OCI-LY3 (cell line): ENCODE data around the gene NPC2.
A peak's percentile ranks its signal among the peaks of the same experiment; 100 is the strongest.

Experiments used
- H2AFZ ChIP-seq: fragments of 200-600, 300-600 bp; shearing (Covaris generic); 2 replicates; pipeline ENCODE4 v1.6.0; 2014; ENCODE audit warnings: antibody characterized with exemption, low read depth, low read length
- H3K27ac ChIP-seq: fragments of 200-600, 300-600 bp; sonication (generic); 2 replicates; pipeline ENCODE4 v1.5.1; 2014; ENCODE audit warnings: mild to moderate bottlenecking, low read length, moderate library complexity, mixed read lengths
- H3K27me3 ChIP-seq: fragments of 200-600, 300-600 bp; sonication (generic); 2 replicates; pipeline ENCODE4 v1.6.1; 2014; ENCODE audit warnings: low read depth, low read length, mixed read lengths
- H3K36me3 ChIP-seq: fragments of 200-600, 300-600 bp; sonication (generic); replicated peaks from 2 replicates; pipeline ENCODE3; 2014; ENCODE audit warnings: low read depth, low read length, mixed read lengths
- H3K4me1 ChIP-seq: fragments of 300-600, 200-600 bp; sonication (generic); 2 replicates; pipeline ENCODE4 v1.6.1; 2014; ENCODE audit warnings: low read length, mixed read lengths
- H3K4me2 ChIP-seq: fragments of 200-600, 300-600 bp; sonication (generic); 2 replicates; pipeline ENCODE4 v1.6.1; 2014; ENCODE audit warnings: low read length, mixed read lengths
- H3K4me3 ChIP-seq: fragments of 300-600, 200-600 bp; sonication (generic); 2 replicates; pipeline ENCODE4 v1.5.1; 2014; ENCODE audit warnings: antibody characterized with exemption, mild to moderate bottlenecking, low read length, moderate library complexity
- H3K79me2 ChIP-seq: fragments of 300-600, 200-600 bp; shearing (Covaris generic); 2 replicates; pipeline ENCODE4 v1.6.1; 2014; ENCODE audit warnings: mild to moderate bottlenecking, low read length, mixed read lengths
- H3K9ac ChIP-seq: fragments of 300-600, 200-600 bp; shearing (Covaris generic); 2 replicates; pipeline ENCODE4 v1.6.0; 2014; ENCODE audit warnings: mild to moderate bottlenecking, low read length, moderate library complexity
- H3K9me3 ChIP-seq: fragments of 200-600, 300-600 bp; shearing (Covaris generic); 2 replicates; pipeline ENCODE4 v1.6.1; 2014; ENCODE audit warnings: low read length, mixed read lengths; ENCODE audit not compliant: insufficient read depth
- H4K20me1 ChIP-seq: fragments of 200-600, 300-600 bp; sonication (generic); 2 replicates; pipeline ENCODE4 v1.6.1; 2016; ENCODE audit warnings: low read length, mixed read lengths; ENCODE audit not compliant: insufficient read depth
- EZH2phosphoT487 ChIP-seq: fragments of 200-600 bp; shearing (Covaris generic); IDR thresholded peaks from 2 replicates; pipeline ENCODE4 v1.6.1; 2018; ENCODE audit warnings: antibody characterized with exemption, mixed run types, low read depth
- TF ChIP-seq, protein P1 (sequence below): fragments of 200-600, 300-600 bp; sonication (generic); IDR thresholded peaks from 2 replicates; pipeline ENCODE4 v1.5.1; 2014; ENCODE audit warnings: antibody characterized with exemption, low read length, low read depth

Gene NPC2

DNA sequence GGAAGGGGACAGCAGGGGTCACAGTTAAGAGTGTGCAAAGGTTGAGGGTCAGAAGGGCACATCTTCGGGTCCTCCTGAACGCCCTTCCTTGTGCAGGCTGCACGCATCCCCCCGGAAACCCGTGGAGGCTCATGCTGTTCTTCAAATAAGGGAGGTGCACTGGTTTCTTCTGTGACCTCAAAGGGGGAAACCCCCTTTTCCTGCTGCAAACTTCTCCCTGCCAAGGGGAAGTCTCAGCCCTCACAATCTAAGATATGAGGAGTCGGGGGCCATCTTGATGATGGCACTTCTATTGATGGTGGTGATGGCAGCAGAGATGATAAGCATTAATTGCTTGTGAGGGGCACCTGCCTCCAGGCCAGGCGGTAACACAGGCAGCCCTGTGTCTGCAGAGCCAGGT is 40.5 kb upstream of the NPC2 start:
- TF ChIP-seq, protein P1, sequence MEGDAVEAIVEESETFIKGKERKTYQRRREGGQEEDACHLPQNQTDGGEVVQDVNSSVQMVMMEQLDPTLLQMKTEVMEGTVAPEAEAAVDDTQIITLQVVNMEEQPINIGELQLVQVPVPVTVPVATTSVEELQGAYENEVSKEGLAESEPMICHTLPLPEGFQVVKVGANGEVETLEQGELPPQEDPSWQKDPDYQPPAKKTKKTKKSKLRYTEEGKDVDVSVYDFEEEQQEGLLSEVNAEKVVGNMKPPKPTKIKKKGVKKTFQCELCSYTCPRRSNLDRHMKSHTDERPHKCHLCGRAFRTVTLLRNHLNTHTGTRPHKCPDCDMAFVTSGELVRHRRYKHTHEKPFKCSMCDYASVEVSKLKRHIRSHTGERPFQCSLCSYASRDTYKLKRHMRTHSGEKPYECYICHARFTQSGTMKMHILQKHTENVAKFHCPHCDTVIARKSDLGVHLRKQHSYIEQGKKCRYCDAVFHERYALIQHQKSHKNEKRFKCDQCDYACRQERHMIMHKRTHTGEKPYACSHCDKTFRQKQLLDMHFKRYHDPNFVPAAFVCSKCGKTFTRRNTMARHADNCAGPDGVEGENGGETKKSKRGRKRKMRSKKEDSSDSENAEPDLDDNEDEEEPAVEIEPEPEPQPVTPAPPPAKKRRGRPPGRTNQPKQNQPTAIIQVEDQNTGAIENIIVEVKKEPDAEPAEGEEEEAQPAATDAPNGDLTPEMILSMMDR = no peak
- no peak for TF ChIP-seq EZH2phosphoT487
- Histone ChIP-seq H3K27ac (no peak overlapping the region), H2AFZ (no peak overlapping the region), H3K79me2 (no peaks in the 10 kb centered on the region), H3K9me3 (no peaks in the 10 kb centered on the region), H3K9ac (no peak overlapping the region), H3K27me3 (no peaks in the 10 kb centered on the region), H3K4me3 (no peak overlapping the region), H4K20me1 (no peaks in the 10 kb centered on the region), H3K4me1 (no peaks in the 10 kb centered on the region), H3K4me2 (no peak overlapping the region), H3K36me3 (no peaks in the 10 kb centered on the region)

DNA sequence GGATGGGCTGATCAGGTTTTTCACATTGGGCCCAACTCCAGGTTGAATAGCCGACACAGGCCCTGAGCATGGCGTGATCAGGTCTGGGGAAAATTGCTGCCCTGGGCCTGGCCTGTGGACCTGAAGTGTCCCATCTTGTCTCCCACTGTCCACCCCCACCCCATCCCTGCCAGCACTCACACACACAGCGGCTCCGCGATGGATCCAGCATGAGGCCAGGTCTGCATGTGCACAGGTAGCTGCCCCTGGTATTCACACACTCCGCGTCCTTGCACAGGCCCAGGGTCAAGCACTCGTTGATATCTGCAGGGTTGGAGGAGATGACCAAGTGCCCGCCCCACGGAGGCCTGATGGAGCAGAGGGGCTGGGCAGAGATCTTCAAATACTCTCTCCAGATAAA is 39.1 kb upstream of the NPC2 start:
- no peaks in the 10 kb centered on the region for H4K20me1 ChIP-seq
- H3K36me3 ChIP-seq = no peaks in the 10 kb centered on the region
- no peak overlapping the region for H3K4me3 ChIP-seq
- H3K27me3 ChIP-seq = no peaks in the 10 kb centered on the region
- H3K4me2 ChIP-seq = no peak overlapping the region
- H3K9ac ChIP-seq = no peak overlapping the region
- H3K79me2 ChIP-seq = no peaks in the 10 kb centered on the region
- no peak overlapping the region for H3K27ac ChIP-seq
- no peak for TF ChIP-seq EZH2phosphoT487
- TF ChIP-seq, protein P1 = no peak
- no peaks in the 10 kb centered on the region for H3K4me1 ChIP-seq
- H3K9me3 ChIP-seq = no peaks in the 10 kb centered on the region
- H2AFZ ChIP-seq = no peak overlapping the region

DNA sequence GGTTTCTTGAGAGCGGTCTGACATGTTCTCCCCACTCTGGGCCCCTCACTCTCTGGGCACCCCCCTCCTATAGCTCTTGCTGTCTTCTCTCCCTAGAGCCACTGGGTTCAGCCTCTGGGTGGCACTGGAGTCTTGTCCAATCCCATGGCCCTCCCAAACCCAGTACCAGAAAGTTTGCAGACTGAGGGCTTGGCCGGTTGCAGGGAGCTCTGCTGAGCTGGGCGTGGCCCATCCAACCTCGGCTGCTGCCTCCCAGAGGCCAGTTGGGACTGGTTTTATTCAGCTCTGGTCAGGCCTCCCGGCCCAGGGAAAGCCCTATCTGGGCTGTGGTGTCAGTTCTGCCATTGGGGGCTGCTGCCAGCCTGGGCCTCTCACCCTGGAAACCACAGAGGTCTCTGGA is 38.4 kb upstream of the NPC2 start:
- H3K4me3 ChIP-seq = no peak overlapping the region
- H2AFZ ChIP-seq = no peak overlapping the region
- no peaks in the 10 kb centered on the region for H3K9me3 ChIP-seq
- H3K4me1 ChIP-seq = no peaks in the 10 kb centered on the region
- no peak overlapping the region for H3K9ac ChIP-seq
- no peaks in the 10 kb centered on the region for H4K20me1 ChIP-seq
- H3K36me3 ChIP-seq = no peaks in the 10 kb centered on the region
- TF ChIP-seq, protein P1 = 0 out of 2 replicates have a peak, but pooled peaks have one; percentile 12
- TF ChIP-seq EZH2phosphoT487 = no peak
- 0 out of 2 replicates have a peak, but pooled peaks cover under 1% of the 10 kb centered on the region for H3K27me3 ChIP-seq
- H3K4me2 ChIP-seq = no peak overlapping the region
- no peaks in the 10 kb centered on the region for H3K79me2 ChIP-seq
- H3K27ac ChIP-seq = no peak overlapping the region

DNA sequence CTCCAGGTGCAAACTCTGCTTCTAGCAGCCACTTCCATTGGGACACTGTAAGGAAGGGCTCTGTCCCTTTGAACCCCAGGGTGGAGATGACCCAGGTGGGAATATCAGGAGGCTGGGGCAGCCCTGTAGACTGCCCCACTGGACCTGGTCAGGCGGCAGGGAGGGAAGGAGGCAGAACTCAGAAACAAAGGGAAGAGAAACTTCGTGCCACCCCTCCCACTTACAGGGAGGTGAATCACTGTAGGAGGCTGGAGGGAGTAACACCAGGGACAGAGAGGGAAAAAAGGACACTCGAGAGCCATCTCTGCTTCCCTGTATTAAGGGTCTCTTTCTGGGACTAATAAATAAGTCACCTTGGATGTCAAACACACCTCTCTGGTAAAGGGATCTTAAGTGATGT is 37.9 kb upstream of the NPC2 start:
- Histone ChIP-seq H3K27me3 (peaks cover 5% of the 10 kb centered on the region; the same call in 1 of the 2 replicates), H3K4me3 (no peak overlapping the region), H3K36me3 (no peaks in the 10 kb centered on the region), H4K20me1 (no peaks in the 10 kb centered on the region), H2AFZ (no peak overlapping the region), H3K9ac (no peak overlapping the region), H3K79me2 (no peaks in the 10 kb centered on the region), H3K4me1 (peaks cover under 1% of the 10 kb centered on the region; the same call in 1 of the 2 replicates), H3K4me2 (no peak overlapping the region), H3K9me3 (no peaks in the 10 kb centered on the region), H3K27ac (no peak overlapping the region)
- TF ChIP-seq, protein P1 = no peak
- no peak for TF ChIP-seq EZH2phosphoT487
